Activated naive CD4-positive, alpha-beta T cell treated with anti-CD3 and anti-CD28 coated beads, Interleukin-2, amount 50 U/mL, for 24 hours (primary cell): ENCODE data around the gene SLCO1B3.

ENCODE experiments used
- H3K27ac Mint-ChIP-seq: one replicate; pipeline ENCODE4 v1.8.0; 2021; ENCODE audit warnings: mild to moderate bottlenecking, mixed read lengths
- H3K27me3 Mint-ChIP-seq: one replicate; pipeline ENCODE4 v1.8.0; 2021; ENCODE audit warnings: mixed read lengths
- H3K36me3 Mint-ChIP-seq: one replicate; pipeline ENCODE4 v1.8.0; 2021; ENCODE audit warnings: mixed read lengths
- H3K4me1 Mint-ChIP-seq: one replicate; pipeline ENCODE4 v1.8.0; 2021; ENCODE audit warnings: mixed read lengths
- H3K4me3 Mint-ChIP-seq: one replicate; pipeline ENCODE4 v1.8.0; 2021; ENCODE audit warnings: mild to moderate bottlenecking, mixed read lengths
- H3K9me3 Mint-ChIP-seq: one replicate; pipeline ENCODE4 v1.8.0; 2021; ENCODE audit warnings: mixed read lengths

The SLCO1B3 gene

GRCh38 chr12:20830456-20830855, 20.0 kb downstream of the SLCO1B3 start:
- Mint-ChIP-seq H3K9me3 (peaks cover 3% of the 10 kb centered on the region), H3K27me3 (peaks cover 1% of the 10 kb centered on the region), H3K27ac (no peak overlapping the region), H3K4me3 (no peak overlapping the region), H3K36me3 (no peaks in the 10 kb centered on the region), H3K4me1 (no peaks in the 10 kb centered on the region)

- Mint-ChIP-seq H3K4me1 (no peaks in the 10 kb centered on the region), H3K27ac (no peak overlapping the region), H3K4me3 (no peak overlapping the region), H3K27me3 (peaks cover 1% of the 10 kb centered on the region), H3K9me3 (peaks cover 7% of the 10 kb centered on the region), H3K36me3 (no peaks in the 10 kb centered on the region)
Measured at GRCh38 chr12:20832911-20833310, 22.4 kb downstream of the SLCO1B3 start.

- H3K4me1 Mint-ChIP-seq: no peaks in the 10 kb centered on the region
- no peaks in the 10 kb centered on the region for H3K36me3 Mint-ChIP-seq
- H3K27me3 Mint-ChIP-seq: no peaks in the 10 kb centered on the region
Measured at GRCh38 chr12:20852649-20853048, 42.1 kb downstream of the SLCO1B3 start.

GRCh38 chr12:20863056-20863455, 52.6 kb downstream of the SLCO1B3 start:
- Mint-ChIP-seq H3K27ac (no peak overlapping the region), H3K36me3 (no peaks in the 10 kb centered on the region), H3K4me1 (no peaks in the 10 kb centered on the region), H3K4me3 (no peak overlapping the region), H3K9me3 (no peaks in the 10 kb centered on the region), H3K27me3 (no peaks in the 10 kb centered on the region)

More at GRCh38 chr12:20852649-20853048, 42.1 kb downstream of the SLCO1B3 start:
- no peak overlapping the region for H3K4me3 Mint-ChIP-seq
- H3K27ac Mint-ChIP-seq: no peak overlapping the region
- H3K9me3 Mint-ChIP-seq: no peaks in the 10 kb centered on the region

- no peaks in the 10 kb centered on the region for H3K27me3 Mint-ChIP-seq
- no peak overlapping the region for H3K27ac Mint-ChIP-seq
- no peaks in the 10 kb centered on the region for H3K4me1 Mint-ChIP-seq
- no peak overlapping the region for H3K4me3 Mint-ChIP-seq
- H3K36me3 Mint-ChIP-seq: no peaks in the 10 kb centered on the region
- H3K9me3 Mint-ChIP-seq: no peaks in the 10 kb centered on the region
Measured at GRCh38 chr12:20865873-20866272, 55.4 kb downstream of the SLCO1B3 start.

- no peaks in the 10 kb centered on the region for H3K27me3 Mint-ChIP-seq
- no peak overlapping the region for H3K4me3 Mint-ChIP-seq
- no peaks in the 10 kb centered on the region for H3K4me1 Mint-ChIP-seq
- H3K27ac Mint-ChIP-seq: no peak overlapping the region
- no peaks in the 10 kb centered on the region for H3K36me3 Mint-ChIP-seq
- no peaks in the 10 kb centered on the region for H3K9me3 Mint-ChIP-seq
Measured at GRCh38 chr12:20868277-20868676, 57.8 kb downstream of the SLCO1B3 start.

GRCh38 chr12:20883288-20883687, 72.8 kb downstream of the SLCO1B3 start:
- Mint-ChIP-seq H3K36me3 (no peaks in the 10 kb centered on the region), H3K27me3 (no peaks in the 10 kb centered on the region), H3K4me1 (no peaks in the 10 kb centered on the region), H3K4me3 (no peak overlapping the region), H3K9me3 (peaks cover 8% of the 10 kb centered on the region), H3K27ac (no peak overlapping the region)

- Mint-ChIP-seq H3K4me3 (no peak overlapping the region), H3K36me3 (no peaks in the 10 kb centered on the region)
Measured at GRCh38 chr12:20885116-20885515, 74.6 kb downstream of the SLCO1B3 start.

GRCh38 chr12:20885552-20885951, 75.0 kb downstream of the SLCO1B3 start:
- Mint-ChIP-seq H3K36me3 (no peaks in the 10 kb centered on the region), H3K27me3 (no peaks in the 10 kb centered on the region), H3K27ac (no peak overlapping the region), H3K9me3 (peaks cover 15% of the 10 kb centered on the region), H3K4me3 (no peak overlapping the region), H3K4me1 (no peaks in the 10 kb centered on the region)

More at GRCh38 chr12:20885116-20885515, 74.6 kb downstream of the SLCO1B3 start:
- H3K27ac Mint-ChIP-seq: no peak overlapping the region
- no peaks in the 10 kb centered on the region for H3K27me3 Mint-ChIP-seq
- H3K4me1 Mint-ChIP-seq: no peaks in the 10 kb centered on the region
- H3K9me3 Mint-ChIP-seq: peaks cover 15% of the 10 kb centered on the region

- no peaks in the 10 kb centered on the region for H3K27me3 Mint-ChIP-seq
- H3K27ac Mint-ChIP-seq: no peak overlapping the region
- peaks cover 6% of the 10 kb centered on the region for H3K9me3 Mint-ChIP-seq
- H3K4me1 Mint-ChIP-seq: no peaks in the 10 kb centered on the region
- H3K36me3 Mint-ChIP-seq: no peaks in the 10 kb centered on the region
- H3K4me3 Mint-ChIP-seq: no peak overlapping the region
Measured at GRCh38 chr12:20917269-20917668, 106.8 kb downstream of the SLCO1B3 start.

GRCh38 chr12:20917819-20918218, 107.3 kb downstream of the SLCO1B3 start:
- H3K9me3 Mint-ChIP-seq: peaks cover 6% of the 10 kb centered on the region
- H3K36me3 Mint-ChIP-seq: no peaks in the 10 kb centered on the region

GRCh38 chr12:20931894-20932293, 121.4 kb downstream of the SLCO1B3 start:
- Mint-ChIP-seq H3K4me1 (no peaks in the 10 kb centered on the region), H3K27me3 (no peaks in the 10 kb centered on the region), H3K27ac (no peak overlapping the region), H3K4me3 (no peak overlapping the region), H3K9me3 (peaks cover 15% of the 10 kb centered on the region), H3K36me3 (no peaks in the 10 kb centered on the region)

More at GRCh38 chr12:20917819-20918218, 107.3 kb downstream of the SLCO1B3 start:
- no peak overlapping the region for H3K4me3 Mint-ChIP-seq
- no peak overlapping the region for H3K27ac Mint-ChIP-seq
- H3K4me1 Mint-ChIP-seq: no peaks in the 10 kb centered on the region
- H3K27me3 Mint-ChIP-seq: no peaks in the 10 kb centered on the region

GRCh38 chr12:20946732-20947131, 136.2 kb downstream of the SLCO1B3 start:
- no peak overlapping the region for H3K4me3 Mint-ChIP-seq
- no peak overlapping the region for H3K27ac Mint-ChIP-seq
- H3K36me3 Mint-ChIP-seq: no peaks in the 10 kb centered on the region
- H3K9me3 Mint-ChIP-seq: no peaks in the 10 kb centered on the region
- no peaks in the 10 kb centered on the region for H3K4me1 Mint-ChIP-seq
- no peaks in the 10 kb centered on the region for H3K27me3 Mint-ChIP-seq

GRCh38 chr12:20950248-20950647, 139.7 kb downstream of the SLCO1B3 start:
- no peak overlapping the region for H3K27ac Mint-ChIP-seq
- no peak overlapping the region for H3K4me3 Mint-ChIP-seq
- H3K4me1 Mint-ChIP-seq: no peaks in the 10 kb centered on the region
- no peaks in the 10 kb centered on the region for H3K36me3 Mint-ChIP-seq
- H3K27me3 Mint-ChIP-seq: no peaks in the 10 kb centered on the region
- H3K9me3 Mint-ChIP-seq: peaks cover 5% of the 10 kb centered on the region

GRCh38 chr12:20963303-20963702, 152.8 kb downstream of the SLCO1B3 start:
- H3K27ac Mint-ChIP-seq: no peak overlapping the region
- H3K36me3 Mint-ChIP-seq: no peaks in the 10 kb centered on the region
- no peaks in the 10 kb centered on the region for H3K4me1 Mint-ChIP-seq
- no peaks in the 10 kb centered on the region for H3K27me3 Mint-ChIP-seq
- H3K4me3 Mint-ChIP-seq: no peak overlapping the region
- peaks cover 4% of the 10 kb centered on the region for H3K9me3 Mint-ChIP-seq

GRCh38 chr12:20963762-20964161, 153.3 kb downstream of the SLCO1B3 start:
- Mint-ChIP-seq H3K4me3 (no peak overlapping the region), H3K36me3 (no peaks in the 10 kb centered on the region), H3K4me1 (no peaks in the 10 kb centered on the region), H3K27me3 (no peaks in the 10 kb centered on the region), H3K9me3 (peaks cover 4% of the 10 kb centered on the region), H3K27ac (no peak overlapping the region)
